ENCODE data around the gene SCNN1A. TPM values are rescaled to one million over a fixed set of nuclear protein-coding genes. Genes with fewer than 3 reads are reported as not detected.

Gene SCNN1A
- total RNA-seq, 4 donors from 2014 or later: 0.83 to 3.3 (median 1.8) TPM

DNA sequence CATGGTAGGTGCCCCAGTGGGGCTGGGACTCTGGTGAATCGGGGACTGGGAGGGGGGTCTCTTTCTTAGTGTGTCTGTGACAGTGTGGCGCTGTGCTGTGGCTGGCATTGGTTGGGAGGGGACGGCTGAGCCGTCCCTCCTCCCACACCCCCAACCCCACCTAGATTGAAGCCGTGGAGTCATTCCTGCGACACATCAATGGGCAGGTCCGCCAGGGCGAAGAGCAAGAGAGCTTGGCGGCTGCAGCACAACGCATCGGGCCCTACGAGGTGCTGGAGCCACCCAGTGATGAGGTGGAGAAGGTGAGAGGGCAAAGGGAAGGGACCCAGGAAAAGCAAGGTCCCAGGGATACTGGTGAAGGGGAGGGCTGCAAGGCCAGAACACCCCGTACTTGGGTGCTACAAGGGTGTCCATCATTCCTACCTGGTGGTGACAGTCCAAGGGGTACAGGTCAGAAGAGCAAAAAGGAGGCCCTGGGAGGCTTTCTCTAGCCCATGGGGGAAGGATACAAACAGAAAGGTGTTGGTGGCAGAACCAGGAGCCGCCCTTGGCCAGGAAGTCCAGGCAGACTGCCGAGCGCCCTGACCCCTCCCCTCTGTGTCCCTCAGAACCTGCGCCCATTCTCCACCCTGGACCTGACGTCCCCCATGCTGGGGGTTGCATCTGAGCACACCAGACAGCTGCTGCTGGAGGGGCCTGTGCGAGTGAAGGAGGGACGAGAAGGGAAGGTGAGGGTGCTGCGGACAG is 57.5 kb downstream of the SCNN1A start:
- TF ChIP-seq, protein P1, sequence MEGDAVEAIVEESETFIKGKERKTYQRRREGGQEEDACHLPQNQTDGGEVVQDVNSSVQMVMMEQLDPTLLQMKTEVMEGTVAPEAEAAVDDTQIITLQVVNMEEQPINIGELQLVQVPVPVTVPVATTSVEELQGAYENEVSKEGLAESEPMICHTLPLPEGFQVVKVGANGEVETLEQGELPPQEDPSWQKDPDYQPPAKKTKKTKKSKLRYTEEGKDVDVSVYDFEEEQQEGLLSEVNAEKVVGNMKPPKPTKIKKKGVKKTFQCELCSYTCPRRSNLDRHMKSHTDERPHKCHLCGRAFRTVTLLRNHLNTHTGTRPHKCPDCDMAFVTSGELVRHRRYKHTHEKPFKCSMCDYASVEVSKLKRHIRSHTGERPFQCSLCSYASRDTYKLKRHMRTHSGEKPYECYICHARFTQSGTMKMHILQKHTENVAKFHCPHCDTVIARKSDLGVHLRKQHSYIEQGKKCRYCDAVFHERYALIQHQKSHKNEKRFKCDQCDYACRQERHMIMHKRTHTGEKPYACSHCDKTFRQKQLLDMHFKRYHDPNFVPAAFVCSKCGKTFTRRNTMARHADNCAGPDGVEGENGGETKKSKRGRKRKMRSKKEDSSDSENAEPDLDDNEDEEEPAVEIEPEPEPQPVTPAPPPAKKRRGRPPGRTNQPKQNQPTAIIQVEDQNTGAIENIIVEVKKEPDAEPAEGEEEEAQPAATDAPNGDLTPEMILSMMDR (IDR thresholded peaks at IDR 0.05): no peak
- no peak for TF ChIP-seq EP300 (IDR thresholded peaks at IDR 0.05)
- no peak for TF ChIP-seq POLR2A (IDR thresholded peaks at IDR 0.05; ENCODE audit: low read depth)
- no peak for TF ChIP-seq POLR2AphosphoS5 (IDR thresholded peaks at IDR 0.05)
- no peak overlapping the region for H3K4me3 ChIP-seq
- no peaks in the 10 kb centered on the region for H3K36me3 ChIP-seq
- H3K4me1 ChIP-seq: peaks cover 8 to 12% (median 11%) of the 10 kb centered on the region in 4 donors
- no peaks in the 10 kb centered on the region for H3K9me3 ChIP-seq
- H3K27me3 ChIP-seq: no peaks in the 10 kb centered on the region
- no peak for DNase-seq (ENCODE audit: extremely low spot score)
- intact Hi-C loops (cut with DNase I): no loop called here
- 83% methylated on average over 17 of the region's 21 CpGs for WGBS
- H3K27ac ChIP-seq (replicated peaks in 1 of 4): no peak overlapping the region

DNA sequence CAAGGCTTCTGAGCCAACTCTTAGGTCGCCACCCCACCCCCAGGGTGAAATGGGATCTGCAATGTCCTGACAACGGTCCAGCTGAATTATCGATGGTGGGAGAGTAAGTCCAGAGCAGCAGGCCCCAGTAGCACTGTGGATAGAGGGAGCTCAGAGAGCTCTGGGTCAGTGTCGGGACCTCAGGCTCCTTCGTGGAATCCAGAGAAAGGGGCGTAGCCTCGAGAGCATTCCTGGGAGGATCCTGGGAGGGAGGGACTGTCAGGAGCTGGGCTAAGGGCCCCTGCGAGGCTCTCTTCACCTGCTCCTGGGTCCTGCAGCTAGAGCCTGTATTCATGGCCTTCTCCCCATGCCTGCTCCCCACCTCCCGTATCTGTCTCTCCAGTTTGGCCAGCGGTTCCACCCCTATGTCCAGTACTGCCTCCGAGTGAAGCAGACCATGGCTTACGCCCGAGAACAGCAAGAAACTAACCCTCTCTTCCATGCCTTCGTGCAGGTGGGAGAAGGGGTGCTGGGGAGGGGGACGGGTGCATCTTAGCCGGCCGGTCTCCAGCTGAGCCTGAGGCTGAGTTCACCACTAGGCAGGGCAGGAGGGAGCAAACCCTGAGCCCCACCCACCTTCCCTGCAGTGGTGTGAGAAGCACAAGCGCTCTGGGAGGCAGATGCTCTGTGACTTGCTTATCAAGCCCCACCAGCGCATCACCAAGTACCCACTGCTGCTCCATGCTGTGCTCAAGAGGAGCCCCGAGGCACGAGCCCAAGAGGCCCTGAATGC is 58.3 kb downstream of the SCNN1A start:
- no peaks in the 10 kb centered on the region for H3K9me3 ChIP-seq
- no peak overlapping the region for H3K27ac ChIP-seq (replicated peaks in 1 of 4)
- no peak for DNase-seq (ENCODE audit: extremely low spot score)
- no peak overlapping the region for H3K4me3 ChIP-seq
- WGBS: 93% methylated on average over 9 of the region's 21 CpGs
- intact Hi-C loops (cut with DNase I): no loop called here
- peaks cover under 1 to 4% (median 3%) of the 10 kb centered on the region in 4 donors for H3K4me1 ChIP-seq
- H3K36me3 ChIP-seq: no peaks in the 10 kb centered on the region
- peaks cover 0 to under 1% (median 0%) of the 10 kb centered on the region in 4 donors for H3K27me3 ChIP-seq
- TF ChIP-seq POLR2A (IDR thresholded peaks at IDR 0.05; ENCODE audit: low read depth): no peak

DNA sequence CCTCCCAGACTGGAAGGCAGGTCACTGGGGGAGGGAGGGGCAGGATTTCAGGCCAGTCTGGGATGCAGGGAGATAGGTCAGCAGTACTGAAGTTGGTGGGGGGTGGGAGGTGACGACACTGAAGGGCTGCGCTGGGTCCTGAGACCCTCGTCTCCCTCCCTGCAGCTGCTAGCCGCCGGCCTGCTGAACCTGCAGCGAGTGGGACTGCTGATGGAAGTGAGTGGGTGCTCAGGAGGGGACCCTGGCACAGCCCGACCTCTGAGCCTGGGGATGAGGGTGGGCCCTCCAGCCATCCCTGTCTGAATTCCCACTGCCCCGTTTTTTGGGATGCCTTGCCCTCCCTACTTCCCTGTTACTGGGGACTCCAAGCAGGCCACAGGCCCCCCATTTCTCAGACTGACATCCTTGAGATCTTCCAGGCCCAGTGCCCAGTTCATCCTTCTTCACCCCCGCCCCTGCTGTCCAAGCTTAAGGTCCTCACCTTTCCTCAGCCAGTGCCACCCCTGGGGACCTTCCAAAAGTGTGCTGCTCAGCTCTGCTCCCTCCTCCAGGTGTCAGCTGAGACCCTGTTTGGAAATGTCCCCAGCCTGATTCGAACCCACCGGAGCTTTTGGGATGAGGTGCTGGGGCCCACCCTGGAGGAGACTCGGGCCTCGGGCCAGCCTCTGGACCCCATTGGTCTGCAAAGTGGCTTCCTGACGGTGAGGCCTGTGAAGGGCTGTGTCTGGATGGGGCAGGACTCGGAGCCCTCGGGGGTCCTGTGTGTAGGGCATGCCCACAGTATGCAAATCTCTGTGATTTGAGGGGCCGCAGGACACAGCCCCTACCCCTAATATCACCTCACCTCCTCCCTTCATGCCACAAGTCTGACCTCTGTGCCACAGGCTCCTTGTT is 59.4 kb downstream of the SCNN1A start:
- no peak for TF ChIP-seq POLR2AphosphoS5 (IDR thresholded peaks at IDR 0.05)
- no peak for TF ChIP-seq EP300 (IDR thresholded peaks at IDR 0.05)
- TF ChIP-seq, protein P1 (IDR thresholded peaks at IDR 0.05): no peak
- no peak for TF ChIP-seq POLR2A (IDR thresholded peaks at IDR 0.05; ENCODE audit: low read depth)
- no peak overlapping the region for H3K4me3 ChIP-seq
- H3K27me3 ChIP-seq: peaks cover 0 to 12% (median 2%) of the 10 kb centered on the region in 4 donors
- WGBS: 86% methylated on average over 8 of the region's 17 CpGs
- no peaks in the 10 kb centered on the region for H3K9me3 ChIP-seq
- intact Hi-C loops (cut with DNase I): no loop called here
- no peak for DNase-seq (ENCODE audit: extremely low spot score)
- H3K36me3 ChIP-seq: no peaks in the 10 kb centered on the region
- no peak overlapping the region for H3K27ac ChIP-seq (replicated peaks in 1 of 4)
- peaks cover 0 to 2% (median 1%) of the 10 kb centered on the region in 4 donors for H3K4me1 ChIP-seq

DNA sequence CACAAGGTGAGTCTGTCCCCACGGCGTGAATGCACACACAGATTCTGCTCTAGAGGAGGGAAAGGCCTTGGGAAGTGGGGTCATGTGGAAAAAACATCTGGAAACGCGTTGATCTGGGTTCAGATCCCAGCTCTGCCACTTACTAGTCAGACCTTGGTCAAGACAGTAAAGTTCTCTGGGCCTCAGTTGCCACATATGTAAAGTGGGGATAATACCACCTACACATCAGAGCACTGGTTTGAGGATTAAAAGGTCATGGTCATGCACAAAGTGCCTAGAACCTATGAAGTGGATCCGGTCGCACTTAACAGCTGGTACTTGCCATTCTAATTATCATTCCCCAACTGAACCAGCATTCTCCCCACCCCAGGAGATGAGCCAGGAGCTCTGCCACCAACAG is 60.2 kb downstream of the SCNN1A start:
- Histone ChIP-seq H3K27ac (replicated peaks in 1 of 4) (no peak overlapping the region), H3K27me3 (peaks cover 0 to 20% (median 10%) of the 10 kb centered on the region in 4 donors), H3K9me3 (no peaks in the 10 kb centered on the region), H3K4me3 (no peak overlapping the region), H3K36me3 (no peaks in the 10 kb centered on the region), H3K4me1 (peaks cover 7 to 10% (median 9%) of the 10 kb centered on the region in 4 donors)
- DNase-seq (ENCODE audit: extremely low spot score): no peak
- no peak for TF ChIP-seq EP300 (IDR thresholded peaks at IDR 0.05)
- no peak for TF ChIP-seq POLR2AphosphoS5 (IDR thresholded peaks at IDR 0.05)
- no peak for TF ChIP-seq POLR2A (IDR thresholded peaks at IDR 0.05; ENCODE audit: low read depth)
- TF ChIP-seq, protein P1 (IDR thresholded peaks at IDR 0.05): no peak
- 97% methylated on average over 6 of the region's 6 CpGs for WGBS
- intact Hi-C loops (cut with DNase I): no loop called here

Measured in esophagus muscularis mucosa (tissue), 4 donors.